A673 (cell line): ENCODE data around the gene TRERF1.

Experiments
- EZH2 ChIP-seq: fragments of 200-600 bp; sonication (generic); IDR thresholded peaks from 2 replicates; pipeline ENCODE4 v1.6.1; 2017; ENCODE audit warnings: borderline replicate concordance, low read depth, mild to moderate bottlenecking, mixed read lengths, antibody characterized with exemption, low read length; ENCODE audit not compliant: poor library complexity, severe bottlenecking
- TF ChIP-seq, protein P1 (sequence below): fragments of 300-800, 200-600 bp; sonication (generic); conservative IDR thresholded peaks from 2 replicates; pipeline ENCODE4 v1.5.1; 2017; ENCODE audit warnings: low read depth, mild to moderate bottlenecking, antibody characterized with exemption, low read length, moderate library complexity, mixed read lengths

DNA sequence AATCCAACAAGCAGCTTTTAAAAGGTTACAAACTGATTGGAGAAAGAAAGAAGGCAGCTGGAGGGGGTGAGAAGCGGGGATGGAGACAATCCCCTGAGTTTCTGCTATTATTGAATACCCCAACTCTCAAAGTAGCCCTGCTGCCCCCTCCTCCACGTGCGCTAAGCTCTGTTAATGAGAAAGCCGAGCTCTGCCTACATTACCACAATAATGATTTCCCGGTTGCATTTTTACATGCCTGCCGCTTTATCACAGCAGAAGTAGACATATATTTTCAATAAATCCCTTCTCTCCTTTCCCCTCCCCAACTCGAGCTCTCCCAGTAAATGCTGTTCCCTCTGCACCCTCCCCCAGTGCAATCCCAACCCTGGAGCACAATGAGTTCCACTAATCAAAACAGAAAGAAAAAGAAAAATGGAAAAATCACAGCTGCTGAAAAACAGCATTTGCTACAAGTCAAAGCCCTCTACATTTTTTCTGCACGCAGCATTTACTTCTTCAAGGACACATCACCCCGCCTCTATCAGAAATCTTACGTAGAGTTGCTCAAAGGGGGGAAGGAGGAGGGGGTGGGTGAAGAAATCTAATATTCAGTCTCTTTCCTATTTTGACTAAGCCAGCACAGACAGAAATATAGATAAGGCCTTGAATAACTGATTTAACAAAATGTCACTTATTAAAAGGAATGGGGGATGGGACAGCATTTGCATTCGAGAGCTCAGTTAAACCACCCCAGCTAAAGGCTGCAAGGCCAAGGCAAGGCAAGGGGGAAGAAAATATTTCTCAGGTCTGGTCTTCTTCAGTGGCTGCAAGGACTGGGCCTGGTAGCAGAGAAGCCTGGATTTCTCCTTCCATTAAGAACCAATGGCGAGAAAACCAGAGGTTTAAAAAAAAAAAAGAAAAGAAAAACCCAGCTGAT is 10.7 kb downstream of the TRERF1 start:
- TF ChIP-seq, protein P1, sequence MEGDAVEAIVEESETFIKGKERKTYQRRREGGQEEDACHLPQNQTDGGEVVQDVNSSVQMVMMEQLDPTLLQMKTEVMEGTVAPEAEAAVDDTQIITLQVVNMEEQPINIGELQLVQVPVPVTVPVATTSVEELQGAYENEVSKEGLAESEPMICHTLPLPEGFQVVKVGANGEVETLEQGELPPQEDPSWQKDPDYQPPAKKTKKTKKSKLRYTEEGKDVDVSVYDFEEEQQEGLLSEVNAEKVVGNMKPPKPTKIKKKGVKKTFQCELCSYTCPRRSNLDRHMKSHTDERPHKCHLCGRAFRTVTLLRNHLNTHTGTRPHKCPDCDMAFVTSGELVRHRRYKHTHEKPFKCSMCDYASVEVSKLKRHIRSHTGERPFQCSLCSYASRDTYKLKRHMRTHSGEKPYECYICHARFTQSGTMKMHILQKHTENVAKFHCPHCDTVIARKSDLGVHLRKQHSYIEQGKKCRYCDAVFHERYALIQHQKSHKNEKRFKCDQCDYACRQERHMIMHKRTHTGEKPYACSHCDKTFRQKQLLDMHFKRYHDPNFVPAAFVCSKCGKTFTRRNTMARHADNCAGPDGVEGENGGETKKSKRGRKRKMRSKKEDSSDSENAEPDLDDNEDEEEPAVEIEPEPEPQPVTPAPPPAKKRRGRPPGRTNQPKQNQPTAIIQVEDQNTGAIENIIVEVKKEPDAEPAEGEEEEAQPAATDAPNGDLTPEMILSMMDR, result no peak
- TF ChIP-seq EZH2, result no peak
